ENCODE data around the gene CEP162.
"Not testable (repeated sequence)": the region's sequence is repeated elsewhere in the genome, so short reads cannot be mapped to it uniquely, and the experiment has no call there.

The CEP162 gene

GRCh38 chr6:84129588-84129987 lies 97.9 kb downstream of the CEP162 start:
- not testable (repeated sequence) for H3K4me3 ChIP-seq (ENCODE audit: low read length); H2AFZ ChIP-seq (ENCODE audit: low read depth, low read length); H3K4me1 ChIP-seq (ENCODE audit: insufficient read depth, low read length); H3K27me3 ChIP-seq (ENCODE audit: insufficient read depth, low read length)
- peaks cover 24% of the 10 kb centered on the region for H3K36me3 ChIP-seq (ENCODE audit: insufficient read depth, low read length)
- H3K9me3 ChIP-seq (ENCODE audit: low read length), result peaks cover 13% of the 10 kb centered on the region

GRCh38 chr6:84123186-84123585 lies 104.3 kb downstream of the CEP162 start:
- Histone ChIP-seq H2AFZ (ENCODE audit: low read depth, low read length) (no peak overlapping the region), H3K9me3 (ENCODE audit: low read length) (peaks cover 4% of the 10 kb centered on the region), H3K4me3 (ENCODE audit: low read length) (no peak overlapping the region), H3K4me1 (ENCODE audit: insufficient read depth, low read length) (no peaks in the 10 kb centered on the region), H3K36me3 (ENCODE audit: insufficient read depth, low read length) (peaks cover 17% of the 10 kb centered on the region), H3K27me3 (ENCODE audit: insufficient read depth, low read length) (no peaks in the 10 kb centered on the region)

DNA sequence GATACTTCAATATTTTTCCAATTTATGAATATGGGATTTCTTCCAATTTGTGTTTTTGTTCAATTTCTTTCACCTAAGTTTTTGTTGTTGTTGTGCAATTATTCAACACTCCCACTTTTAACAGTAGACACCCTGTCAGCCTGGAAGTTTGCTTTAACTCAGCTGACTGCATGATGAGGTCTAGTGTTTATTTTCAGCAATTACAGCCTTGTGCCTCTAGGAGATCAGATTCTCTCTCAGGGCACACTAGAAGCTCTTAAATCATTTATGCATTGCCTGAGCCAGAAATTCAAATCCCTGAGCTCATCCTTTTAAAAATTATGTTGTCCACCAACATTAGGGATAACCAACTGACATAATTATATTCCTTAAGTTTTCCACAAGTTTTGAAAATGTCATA lies 108.2 kb downstream of the CEP162 start:
- H3K36me3 ChIP-seq (ENCODE audit: insufficient read depth, low read length), result no peaks in the 10 kb centered on the region
- no peak overlapping the region for H2AFZ ChIP-seq (ENCODE audit: low read depth, low read length)
- no peaks in the 10 kb centered on the region for H3K4me1 ChIP-seq (ENCODE audit: insufficient read depth, low read length)
- H3K4me3 ChIP-seq (ENCODE audit: low read length), result no peak overlapping the region
- H3K27me3 ChIP-seq (ENCODE audit: insufficient read depth, low read length), result no peaks in the 10 kb centered on the region
- peaks cover 2% of the 10 kb centered on the region for H3K9me3 ChIP-seq (ENCODE audit: low read length)

DNA sequence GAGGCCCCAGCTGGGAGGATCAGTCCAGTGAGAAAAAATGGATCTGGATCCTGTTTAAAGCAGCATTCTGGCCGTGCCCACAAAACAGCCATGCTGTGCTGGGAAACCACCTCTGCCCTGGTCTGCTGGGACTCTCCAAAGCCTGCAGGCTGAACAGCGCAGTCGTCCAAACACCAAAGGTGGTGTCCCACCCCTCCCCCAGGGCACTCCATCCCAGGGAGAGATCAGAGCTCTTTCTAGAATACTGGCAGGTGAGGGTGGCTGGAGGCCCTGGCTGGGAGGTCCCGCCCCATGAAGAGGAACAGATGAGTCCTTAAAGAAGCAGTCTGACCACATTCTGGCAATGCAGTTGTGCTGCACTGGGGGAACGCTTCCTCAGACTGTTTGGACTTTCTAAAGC lies 109.3 kb downstream of the CEP162 start:
- no peaks in the 10 kb centered on the region for H3K4me1 ChIP-seq (ENCODE audit: insufficient read depth, low read length)
- H3K27me3 ChIP-seq (ENCODE audit: insufficient read depth, low read length), result no peaks in the 10 kb centered on the region
- H3K4me3 ChIP-seq (ENCODE audit: low read length), result no peak overlapping the region
- H3K36me3 ChIP-seq (ENCODE audit: insufficient read depth, low read length), result no peaks in the 10 kb centered on the region
- H3K9me3 ChIP-seq (ENCODE audit: low read length), result peaks cover 1% of the 10 kb centered on the region
- no peak overlapping the region for H2AFZ ChIP-seq (ENCODE audit: low read depth, low read length)

- not testable (repeated sequence) for H3K9me3 ChIP-seq (ENCODE audit: low read length); H3K4me3 ChIP-seq (ENCODE audit: low read length); H3K36me3 ChIP-seq (ENCODE audit: insufficient read depth, low read length); H3K4me1 ChIP-seq (ENCODE audit: insufficient read depth, low read length); H2AFZ ChIP-seq (ENCODE audit: low read depth, low read length); H3K27me3 ChIP-seq (ENCODE audit: insufficient read depth, low read length)
These were observed 112.4 kb downstream of the CEP162 start for GRCh38 chr6:84114933-84115594.

GRCh38 chr6:84111351-84111750 lies 116.1 kb downstream of the CEP162 start:
- H3K4me1 ChIP-seq (ENCODE audit: insufficient read depth, low read length); H3K27me3 ChIP-seq (ENCODE audit: insufficient read depth, low read length); H3K36me3 ChIP-seq (ENCODE audit: insufficient read depth, low read length); H3K9me3 ChIP-seq (ENCODE audit: low read length); H3K4me3 ChIP-seq (ENCODE audit: low read length); H2AFZ ChIP-seq (ENCODE audit: low read depth, low read length): not testable (repeated sequence)

DNA sequence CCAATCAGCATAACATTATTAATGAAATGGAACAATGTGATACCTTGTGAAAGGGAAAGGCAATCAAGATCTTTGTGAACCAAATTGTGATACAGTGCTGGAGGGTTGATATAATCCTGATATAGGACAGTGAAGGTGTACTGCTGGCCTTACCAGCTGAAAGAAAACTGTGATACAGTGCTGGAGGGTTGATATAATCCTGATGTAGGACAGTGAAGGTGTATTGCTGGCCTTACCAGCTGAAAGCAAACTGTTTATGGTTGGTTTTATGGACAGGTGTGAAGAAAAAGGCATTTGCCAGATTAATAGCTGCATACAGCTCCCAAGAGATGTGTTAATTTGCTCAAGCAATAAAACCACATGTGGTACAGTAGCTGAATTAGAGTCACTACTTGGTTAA lies 119.9 kb downstream of the CEP162 start:
- Histone ChIP-seq H3K4me3 (ENCODE audit: low read length) (no peak overlapping the region), H3K36me3 (ENCODE audit: insufficient read depth, low read length) (no peaks in the 10 kb centered on the region), H2AFZ (ENCODE audit: low read depth, low read length) (no peak overlapping the region), H3K9me3 (ENCODE audit: low read length) (no peaks in the 10 kb centered on the region), H3K27me3 (ENCODE audit: insufficient read depth, low read length) (no peaks in the 10 kb centered on the region), H3K4me1 (ENCODE audit: insufficient read depth, low read length) (no peaks in the 10 kb centered on the region)

- H3K36me3 ChIP-seq (ENCODE audit: insufficient read depth, low read length); H2AFZ ChIP-seq (ENCODE audit: low read depth, low read length); H3K9me3 ChIP-seq (ENCODE audit: low read length); H3K4me3 ChIP-seq (ENCODE audit: low read length); H3K4me1 ChIP-seq (ENCODE audit: insufficient read depth, low read length); H3K27me3 ChIP-seq (ENCODE audit: insufficient read depth, low read length): not testable (repeated sequence)
These were observed 122.1 kb downstream of the CEP162 start for GRCh38 chr6:84105215-84105924.

DNA sequence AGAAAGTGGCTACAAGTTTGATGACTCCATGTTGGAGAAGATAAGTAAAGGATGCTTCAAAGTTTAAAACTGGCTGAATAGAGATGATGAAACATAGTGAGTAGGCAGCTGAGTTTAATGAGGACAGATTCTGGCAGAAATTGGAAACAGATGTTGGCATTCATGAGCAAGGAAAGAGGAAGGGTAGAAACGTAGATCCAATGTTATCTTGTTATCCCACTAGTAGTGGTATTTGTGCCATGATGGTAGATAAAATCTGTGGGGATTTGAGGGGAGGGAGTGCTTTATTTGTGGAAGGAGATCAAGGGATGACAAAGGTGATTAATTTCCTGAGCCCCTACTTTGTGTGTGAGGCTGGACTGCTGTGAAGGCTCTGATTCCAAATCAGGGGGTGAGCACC lies 124.4 kb downstream of the CEP162 start:
- no peaks in the 10 kb centered on the region for H3K9me3 ChIP-seq (ENCODE audit: low read length)

GRCh38 chr6:84095156-84095555 lies 132.3 kb downstream of the CEP162 start:
- Histone ChIP-seq H2AFZ (ENCODE audit: low read depth, low read length) (no peak overlapping the region), H3K27me3 (ENCODE audit: insufficient read depth, low read length) (no peaks in the 10 kb centered on the region), H3K36me3 (ENCODE audit: insufficient read depth, low read length) (no peaks in the 10 kb centered on the region), H3K9me3 (ENCODE audit: low read length) (no peaks in the 10 kb centered on the region), H3K4me1 (ENCODE audit: insufficient read depth, low read length) (peaks cover 3% of the 10 kb centered on the region), H3K4me3 (ENCODE audit: low read length) (no peak overlapping the region)

More for the DNA sequence above, 124.4 kb downstream of the CEP162 start:
- Histone ChIP-seq H3K36me3 (ENCODE audit: insufficient read depth, low read length) (no peaks in the 10 kb centered on the region), H3K4me3 (ENCODE audit: low read length) (no peak overlapping the region), H3K27me3 (ENCODE audit: insufficient read depth, low read length) (no peaks in the 10 kb centered on the region), H3K4me1 (ENCODE audit: insufficient read depth, low read length) (no peaks in the 10 kb centered on the region), H2AFZ (ENCODE audit: low read depth, low read length) (no peak overlapping the region)

DNA sequence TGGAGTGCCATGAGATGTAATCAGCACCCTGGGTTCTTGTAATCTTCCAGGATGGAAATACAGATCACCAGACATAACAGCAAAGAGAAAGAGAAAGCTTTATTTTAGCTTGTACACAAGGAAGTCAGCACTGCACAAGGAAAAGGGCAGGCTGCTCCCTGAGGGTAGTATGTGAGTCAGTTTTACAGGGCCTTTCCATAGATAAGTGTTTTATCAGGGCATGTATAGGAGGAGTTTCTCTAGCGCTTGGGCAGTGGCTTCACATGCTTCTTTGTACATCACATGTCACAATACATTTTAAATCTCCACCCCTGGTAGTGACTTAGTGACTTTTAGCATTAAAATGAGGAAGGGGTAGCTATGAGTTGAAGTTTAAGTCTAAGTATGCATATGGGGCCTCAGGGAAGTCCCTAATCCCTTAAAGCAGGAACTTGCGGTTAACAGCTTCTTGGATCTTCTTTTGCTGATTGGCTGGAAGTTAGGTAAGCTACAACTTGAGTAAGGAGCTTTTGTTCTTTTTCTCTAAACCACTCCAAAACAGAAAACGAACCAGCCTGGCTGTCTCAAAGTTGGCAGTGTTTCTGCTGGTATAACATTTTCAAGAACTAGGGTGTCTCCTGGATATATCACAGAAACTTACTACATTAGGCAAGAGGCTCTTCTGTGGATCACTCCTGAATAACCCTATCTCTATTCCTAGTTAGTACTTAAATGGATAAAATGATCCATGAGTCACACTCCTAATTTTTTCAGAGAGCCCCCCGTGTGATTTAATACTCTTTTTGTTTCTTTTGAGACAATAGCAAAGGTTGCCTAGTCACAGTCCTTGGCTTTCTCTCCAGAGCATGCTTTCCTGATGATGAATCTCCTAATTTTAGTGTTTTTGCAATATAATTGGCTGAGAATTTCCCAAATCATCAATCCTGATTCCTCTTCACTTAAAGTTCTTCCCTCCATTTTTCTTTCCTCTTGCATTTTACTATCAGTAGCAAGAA lies 133.7 kb downstream of the CEP162 start:
- no peak overlapping the region for H2AFZ ChIP-seq (ENCODE audit: low read depth, low read length)
- H3K36me3 ChIP-seq (ENCODE audit: insufficient read depth, low read length), result no peaks in the 10 kb centered on the region
- H3K4me3 ChIP-seq (ENCODE audit: low read length), result no peak overlapping the region
- H3K27me3 ChIP-seq (ENCODE audit: insufficient read depth, low read length), result no peaks in the 10 kb centered on the region
- H3K9me3 ChIP-seq (ENCODE audit: low read length), result no peaks in the 10 kb centered on the region
- H3K4me1 ChIP-seq (ENCODE audit: insufficient read depth, low read length), result peaks cover 3% of the 10 kb centered on the region

GRCh38 chr6:84089552-84089951 lies 137.9 kb downstream of the CEP162 start:
- Histone ChIP-seq H2AFZ (ENCODE audit: low read depth, low read length) (no peak overlapping the region), H3K4me3 (ENCODE audit: low read length) (no peak overlapping the region), H3K27me3 (ENCODE audit: insufficient read depth, low read length) (no peaks in the 10 kb centered on the region), H3K36me3 (ENCODE audit: insufficient read depth, low read length) (no peaks in the 10 kb centered on the region), H3K9me3 (ENCODE audit: low read length) (no peaks in the 10 kb centered on the region), H3K4me1 (ENCODE audit: insufficient read depth, low read length) (no peaks in the 10 kb centered on the region)

- H2AFZ ChIP-seq (ENCODE audit: low read depth, low read length), result no peak overlapping the region
- no peak overlapping the region for H3K4me3 ChIP-seq (ENCODE audit: low read length)
- H3K4me1 ChIP-seq (ENCODE audit: insufficient read depth, low read length), result no peaks in the 10 kb centered on the region
- no peaks in the 10 kb centered on the region for H3K36me3 ChIP-seq (ENCODE audit: insufficient read depth, low read length)
- H3K27me3 ChIP-seq (ENCODE audit: insufficient read depth, low read length), result no peaks in the 10 kb centered on the region
- no peaks in the 10 kb centered on the region for H3K9me3 ChIP-seq (ENCODE audit: low read length)
These were observed 138.4 kb downstream of the CEP162 start for GRCh38 chr6:84089081-84089480.

All from neuron (in vitro differentiated cells).